Stimulated activated naive B cell treated with anti-CD40 and anti-IgM and Interleukin-4, amounts not matched to agents 10 μg/mL and 1 μg/mL and 100 μg/mL, for 72 hours (primary cell): ENCODE results near the gene OBSCN.

Experiments used
- ATAC-seq, 2 donors: fragments of 150-1000 bp; cut with Tn5 transposase; replicated peaks; 2 replicates each; pipeline ENCODE4 v1.10.0; 2021; ENCODE audit warnings: moderate library complexity in 1 of 2
- DNase-seq: peaks from one replicate; pipeline ENCODE4 v3.0.0; 2021
- H3K27ac Mint-ChIP-seq: one replicate; pipeline ENCODE4 v1.8.0; 2022; ENCODE audit warnings: mild to moderate bottlenecking, mixed read lengths
- H3K27me3 Mint-ChIP-seq, 2 donors: one replicate each; pipeline ENCODE4 v1.8.0; 2022; ENCODE audit warnings: mixed read lengths in 2 of 2
- H3K36me3 Mint-ChIP-seq, 2 donors: one replicate each; pipeline ENCODE4 v1.8.0; 2022; ENCODE audit warnings: mixed read lengths in 2 of 2, mild to moderate bottlenecking in 1 of 2
- H3K4me1 Mint-ChIP-seq, 2 donors: one replicate each; pipeline ENCODE4 v1.8.0; 2022; ENCODE audit warnings: mixed read lengths in 2 of 2, mild to moderate bottlenecking in 1 of 2
- H3K4me3 Mint-ChIP-seq, 2 donors: one replicate each; pipeline ENCODE4 v1.8.0; 2022; ENCODE audit warnings: mild to moderate bottlenecking in 2 of 2, mixed read lengths in 2 of 2, moderate library complexity in 1 of 2
- H3K9me3 Mint-ChIP-seq, 2 donors: one replicate each; pipeline ENCODE4 v1.8.0; 2022; ENCODE audit warnings: mixed read lengths in 2 of 2, mild to moderate bottlenecking in 1 of 2

Gene OBSCN

DNA sequence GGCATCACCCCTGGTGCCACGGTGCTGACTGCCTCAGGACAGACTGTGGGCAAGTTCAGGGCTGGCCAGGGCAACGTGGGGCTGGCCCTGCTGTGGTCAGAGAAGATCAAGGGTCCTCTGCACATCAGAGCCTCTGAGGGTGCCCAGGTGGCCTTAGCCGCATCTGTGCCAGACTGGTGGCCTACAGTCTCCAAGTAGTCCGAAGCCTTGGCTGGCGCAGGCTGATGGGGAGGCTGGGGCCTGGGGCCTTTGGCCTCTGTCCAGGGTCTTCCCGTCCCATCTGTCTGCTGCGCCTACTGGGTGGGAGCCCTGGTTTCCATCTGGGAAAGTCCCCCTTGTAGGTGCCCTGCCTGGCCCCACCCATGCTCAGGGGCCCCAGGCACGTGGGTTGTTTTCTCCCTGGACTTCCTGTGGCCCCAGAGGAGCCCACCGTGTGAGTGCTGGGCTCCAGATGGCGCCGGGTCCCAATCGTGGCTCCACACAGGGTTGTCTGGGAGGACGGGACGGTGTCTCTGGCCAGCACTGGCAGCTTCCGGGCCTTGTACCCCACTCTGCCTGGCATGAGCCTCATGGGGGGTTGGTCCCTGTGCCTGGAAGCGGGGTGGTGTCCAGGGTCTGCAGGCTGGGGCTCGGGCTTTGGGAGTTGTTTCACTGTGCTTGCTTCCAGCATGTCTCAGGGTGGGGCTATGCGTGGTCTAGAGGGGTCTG is 32.4 kb upstream of the OBSCN start:
- no peaks in the 10 kb centered on the region for H3K9me3 Mint-ChIP-seq
- no peaks in the 10 kb centered on the region for H3K27me3 Mint-ChIP-seq
- no peak overlapping the region for H3K27ac Mint-ChIP-seq
- H3K4me3 Mint-ChIP-seq: no peak overlapping the region
- peaks cover 18 to 44% of the 10 kb centered on the region in 2 donors for H3K4me1 Mint-ChIP-seq
- peaks cover 4 to 31% of the 10 kb centered on the region in 2 donors for H3K36me3 Mint-ChIP-seq
- ATAC-seq (no peak), DNase-seq (no peak)

DNA sequence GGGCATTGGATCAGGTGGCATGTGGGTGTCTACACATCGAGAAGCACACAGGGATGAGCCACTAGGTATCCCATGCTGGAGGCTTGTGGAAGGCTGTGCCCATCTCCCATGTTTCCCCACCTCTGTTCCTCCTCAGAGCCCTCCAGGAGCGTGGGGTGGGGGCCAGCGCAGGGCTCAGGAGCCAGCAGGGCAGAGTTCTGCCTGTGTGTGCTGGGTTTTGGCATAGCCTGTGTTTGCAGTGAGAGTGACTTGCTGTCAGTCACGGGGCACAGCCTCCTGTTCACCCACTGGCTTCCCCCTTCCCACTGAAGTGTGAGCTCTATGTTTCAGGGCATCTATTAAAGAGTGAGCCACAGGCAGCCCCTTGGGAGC is 31.8 kb upstream of the OBSCN start:
- H3K4me1 Mint-ChIP-seq: peaks cover 16 to 40% of the 10 kb centered on the region in 2 donors
- H3K36me3 Mint-ChIP-seq: peaks cover 4 to 29% of the 10 kb centered on the region in 2 donors
- no peaks in the 10 kb centered on the region for H3K9me3 Mint-ChIP-seq
- ATAC-seq (no peak), DNase-seq (no peak)
- H3K27ac Mint-ChIP-seq: no peak overlapping the region
- H3K27me3 Mint-ChIP-seq: no peaks in the 10 kb centered on the region
- H3K4me3 Mint-ChIP-seq: no peak overlapping the region

DNA sequence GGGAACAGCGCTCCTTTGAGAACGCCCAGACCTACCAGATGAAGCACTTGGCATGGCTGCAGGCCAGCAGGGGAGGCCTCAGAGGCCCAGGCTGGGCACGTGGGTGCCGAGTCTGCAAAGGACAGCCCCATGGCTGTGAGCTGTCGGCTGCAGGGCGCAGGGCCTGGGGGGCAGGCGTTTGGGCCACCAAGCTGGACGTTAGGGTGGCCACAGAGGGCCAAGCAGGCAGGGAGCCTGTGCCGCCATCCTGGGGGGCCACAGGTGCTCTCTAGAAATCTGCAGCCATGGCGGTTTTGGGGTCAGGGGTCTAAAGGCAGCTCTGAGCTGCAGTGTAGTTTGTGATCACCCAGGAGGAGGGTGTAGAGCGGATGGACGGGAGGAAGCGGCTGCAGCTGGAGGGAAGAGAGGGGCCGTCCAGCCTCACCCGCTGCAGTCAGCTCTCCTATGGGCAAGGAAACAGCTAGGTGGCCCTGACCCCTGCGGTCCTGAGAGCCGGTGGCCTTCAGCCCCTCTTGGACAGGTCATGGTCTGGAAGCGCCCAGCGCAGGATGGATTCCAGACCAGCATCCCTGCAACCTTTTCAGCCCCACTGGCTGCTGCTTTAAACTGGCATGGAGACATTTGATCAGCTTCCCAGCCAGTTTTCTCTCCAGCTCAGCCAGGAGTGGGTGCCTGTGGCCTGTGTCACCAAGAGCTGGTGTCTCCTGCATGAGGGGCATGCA is 31.2 kb upstream of the OBSCN start:
- Mint-ChIP-seq H3K27me3 (no peaks in the 10 kb centered on the region), H3K27ac (peak overlapping the region; percentile 14), H3K4me3 (no peak overlapping the region)

DNA sequence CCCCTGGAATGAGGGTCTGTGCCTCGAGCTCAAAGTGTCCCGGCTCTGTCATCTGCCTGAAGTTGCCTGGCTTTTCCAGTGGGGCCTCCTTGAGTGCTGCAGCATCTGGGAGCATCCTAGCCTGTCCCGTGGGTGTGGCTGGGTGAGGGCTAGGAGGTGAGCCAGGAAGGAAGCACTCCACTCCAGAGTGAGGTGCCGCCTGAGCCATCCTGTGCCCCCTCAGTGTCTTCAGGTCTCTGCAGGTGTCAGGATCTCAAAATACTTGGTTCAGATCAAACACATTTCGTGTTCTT is 30.7 kb upstream of the OBSCN start:
- Mint-ChIP-seq H3K4me3 (no peak overlapping the region), H3K27ac (no peak overlapping the region), H3K27me3 (no peaks in the 10 kb centered on the region), H3K4me1 (peaks cover 13 to 32% of the 10 kb centered on the region in 2 donors), H3K36me3 (peaks cover 7 to 26% of the 10 kb centered on the region in 2 donors), H3K9me3 (no peaks in the 10 kb centered on the region)
- ATAC-seq: no peak
- DNase-seq: no peak

More for the DNA sequence above, 31.2 kb upstream of the OBSCN start:
- ATAC-seq (no peak), DNase-seq (no peak)
- Mint-ChIP-seq H3K4me1 (peaks cover 15 to 37% of the 10 kb centered on the region in 2 donors), H3K36me3 (peaks cover 4 to 27% of the 10 kb centered on the region in 2 donors), H3K9me3 (no peaks in the 10 kb centered on the region)

DNA sequence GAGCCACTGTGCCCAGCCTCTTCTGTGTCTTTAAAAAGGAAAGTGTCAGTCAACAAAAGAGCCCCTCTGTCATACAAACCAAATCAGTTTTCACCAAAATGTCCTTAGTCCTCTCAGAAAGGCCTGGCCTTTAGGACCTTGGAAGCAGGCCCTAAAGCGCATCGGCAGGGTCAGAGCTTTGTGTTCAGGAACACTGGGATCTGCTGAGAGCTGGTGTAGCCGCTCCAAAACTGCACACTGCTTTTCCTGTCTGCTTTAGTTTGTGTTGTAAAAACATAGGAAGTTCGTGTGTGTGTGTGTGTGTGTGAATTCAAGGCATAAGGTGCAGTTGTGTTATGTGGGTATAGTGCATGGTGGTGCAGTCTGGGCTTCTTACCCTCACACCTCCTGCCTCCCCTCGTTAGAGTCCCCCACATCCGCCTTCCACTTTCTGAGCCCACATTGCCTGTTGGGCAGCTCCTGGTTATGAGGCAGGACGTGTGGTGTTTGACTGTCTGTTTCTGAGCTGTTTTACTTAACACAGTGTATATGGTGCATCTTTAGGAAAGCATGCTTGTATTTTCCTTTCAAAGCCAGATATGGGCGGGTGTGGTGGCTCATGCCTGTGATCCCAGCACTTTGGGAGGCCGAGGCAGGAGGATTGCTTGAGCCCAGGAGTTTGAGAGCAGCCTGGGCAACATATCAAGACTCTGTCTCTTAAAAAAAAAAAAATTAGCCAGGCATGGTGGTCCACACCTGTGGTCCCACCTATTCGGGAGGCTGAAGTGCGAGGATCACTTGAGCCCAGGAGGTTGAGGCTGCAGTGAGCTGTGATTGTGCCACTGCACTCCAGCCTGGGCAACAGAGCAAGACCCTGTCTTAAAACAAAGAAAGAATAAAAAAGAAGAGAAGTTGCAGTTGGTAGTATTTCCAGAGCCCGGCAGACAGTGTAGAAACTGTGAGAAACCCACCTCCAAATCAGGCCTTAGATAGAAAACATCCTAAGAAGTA is 29.8 kb upstream of the OBSCN start:
- no peak for ATAC-seq
- no peak for DNase-seq
- H3K9me3 Mint-ChIP-seq: no peaks in the 10 kb centered on the region
- H3K27me3 Mint-ChIP-seq: no peaks in the 10 kb centered on the region
- peak overlapping the region; percentile 3 for H3K27ac Mint-ChIP-seq
- no peak overlapping the region for H3K4me3 Mint-ChIP-seq
- H3K4me1 Mint-ChIP-seq: peaks cover 8 to 23% of the 10 kb centered on the region in 2 donors
- H3K36me3 Mint-ChIP-seq: peaks cover 7 to 18% of the 10 kb centered on the region in 2 donors

DNA sequence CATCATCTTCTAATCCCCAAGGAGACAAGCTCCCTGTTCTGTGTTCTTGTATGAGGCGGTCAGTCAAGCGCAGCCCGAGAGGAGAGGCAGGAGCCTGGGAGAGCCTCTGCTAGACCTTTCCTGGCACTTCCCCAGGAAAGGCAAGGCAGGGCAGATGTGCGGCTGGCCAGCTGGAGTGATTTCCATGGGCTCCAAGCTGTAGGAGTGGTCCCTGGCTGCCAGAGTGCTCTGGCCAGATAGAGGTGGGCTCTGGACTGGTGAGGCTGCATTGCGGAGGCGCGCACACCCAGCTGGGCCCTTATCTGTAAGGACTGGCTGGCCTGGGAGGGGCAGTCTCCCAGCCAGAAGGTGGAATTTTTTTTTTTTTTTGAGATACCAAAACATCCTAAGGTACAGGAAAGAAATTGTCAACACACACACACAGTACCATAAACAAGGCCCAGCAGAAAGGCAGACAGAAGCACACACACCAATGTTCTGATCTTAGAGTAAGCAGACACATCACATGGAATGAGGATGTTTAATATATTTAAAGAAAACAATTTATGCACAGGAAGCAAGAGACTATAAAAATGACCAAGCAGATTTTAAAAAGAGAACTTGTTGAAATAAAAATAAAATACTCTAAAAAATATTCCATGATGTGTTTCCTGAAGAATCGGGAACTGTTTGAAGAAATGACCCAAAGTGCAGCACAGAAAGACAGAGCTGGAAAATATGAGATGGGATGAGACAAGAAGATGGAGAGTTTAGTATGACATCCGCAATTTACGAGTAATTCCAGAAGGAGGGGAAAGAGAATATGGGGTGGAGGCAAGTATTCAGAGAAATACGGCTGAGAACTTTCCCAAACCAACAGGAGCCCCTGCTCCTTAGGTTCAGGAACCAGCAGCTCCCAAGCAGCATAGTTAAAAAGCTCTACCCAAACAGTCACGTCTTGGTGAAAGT is 28.8 kb upstream of the OBSCN start:
- H3K4me1 Mint-ChIP-seq: peaks cover 8 to 23% of the 10 kb centered on the region in 2 donors
- ATAC-seq (no peak), DNase-seq (no peak)
- H3K27ac Mint-ChIP-seq: peak overlapping the region; percentile 82
- no peaks in the 10 kb centered on the region for H3K27me3 Mint-ChIP-seq
- H3K36me3 Mint-ChIP-seq: peaks cover 7 to 18% of the 10 kb centered on the region in 2 donors
- no peak overlapping the region for H3K4me3 Mint-ChIP-seq
- no peaks in the 10 kb centered on the region for H3K9me3 Mint-ChIP-seq

DNA sequence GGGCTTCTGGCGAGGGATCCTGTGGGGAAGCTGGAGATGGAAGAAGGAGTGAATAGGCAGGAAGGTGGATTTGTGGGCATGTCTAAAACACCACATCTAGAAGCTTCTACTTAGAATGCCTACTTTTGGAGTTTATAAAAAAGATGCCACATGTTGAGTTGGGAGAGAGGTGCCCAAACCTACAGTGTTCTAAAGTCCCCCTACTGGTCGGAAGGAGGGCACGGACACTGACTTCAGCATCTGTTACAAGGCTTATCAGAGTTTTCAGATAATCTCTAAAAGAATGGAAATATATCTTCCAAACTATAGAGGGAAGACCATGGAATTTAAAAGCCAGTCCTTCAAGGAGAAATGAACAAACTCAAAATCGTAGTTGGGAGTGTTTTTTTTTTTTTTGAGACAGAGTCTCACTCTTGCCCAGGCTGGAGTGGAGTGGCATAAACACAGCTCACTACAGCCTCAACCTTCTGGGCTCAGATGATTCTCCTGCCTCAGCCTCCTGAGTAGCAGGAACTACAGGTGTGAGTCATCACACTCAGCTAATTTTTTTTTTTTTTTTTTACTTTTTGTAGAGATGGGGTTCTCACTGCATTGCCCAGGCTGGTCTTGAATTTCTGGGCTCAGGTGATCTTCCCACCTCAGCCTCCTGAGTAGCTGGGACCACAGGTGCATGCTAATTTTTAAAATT is 27.4 kb upstream of the OBSCN start:
- H3K4me3 Mint-ChIP-seq: no peak overlapping the region
- H3K27ac Mint-ChIP-seq: no peak overlapping the region
- H3K36me3 Mint-ChIP-seq: peaks cover 7 to 22% of the 10 kb centered on the region in 2 donors
- peaks cover 8 to 23% of the 10 kb centered on the region in 2 donors for H3K4me1 Mint-ChIP-seq
- H3K9me3 Mint-ChIP-seq: no peaks in the 10 kb centered on the region
- no peak for DNase-seq
- no peaks in the 10 kb centered on the region for H3K27me3 Mint-ChIP-seq
- no peak for ATAC-seq

DNA sequence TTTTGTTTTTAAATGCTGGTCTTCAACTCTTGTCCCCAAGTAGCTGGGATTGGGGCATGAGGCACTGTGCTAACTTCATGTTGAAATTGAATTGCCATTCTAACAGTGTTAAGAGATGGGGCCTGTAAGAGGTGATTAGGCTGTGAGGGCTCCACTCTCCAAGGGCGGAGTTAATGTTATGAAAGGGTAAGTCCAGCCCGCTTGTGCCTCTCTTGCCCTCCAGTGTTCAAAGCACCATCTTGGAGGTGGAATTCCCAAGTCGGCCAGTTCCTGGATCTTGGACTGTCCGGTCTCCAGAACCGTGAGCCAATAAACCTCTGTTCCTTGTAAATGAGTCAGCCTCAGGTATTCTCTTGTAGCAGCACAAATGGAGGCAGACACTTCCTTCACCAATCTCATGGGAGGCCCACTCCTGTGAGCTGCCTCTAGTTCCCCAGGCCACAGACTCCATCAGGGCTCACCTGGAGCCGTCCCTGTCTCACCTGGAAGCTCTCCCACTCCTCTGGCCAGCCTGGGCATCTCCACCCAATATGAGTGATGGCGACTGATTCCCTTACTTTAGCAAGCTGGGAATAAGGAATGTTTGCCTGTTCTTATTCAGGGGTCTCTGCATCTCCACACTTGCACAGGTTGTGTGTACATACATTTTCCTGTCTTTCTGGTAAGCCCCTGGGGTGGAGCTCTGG is 26.7 kb upstream of the OBSCN start:
- H3K27me3 Mint-ChIP-seq: no peaks in the 10 kb centered on the region
- no peak for ATAC-seq
- H3K36me3 Mint-ChIP-seq: peaks cover 7 to 22% of the 10 kb centered on the region in 2 donors
- H3K27ac Mint-ChIP-seq: no peak overlapping the region
- H3K4me1 Mint-ChIP-seq: peaks cover 8 to 23% of the 10 kb centered on the region in 2 donors
- DNase-seq: no peak
- no peaks in the 10 kb centered on the region for H3K9me3 Mint-ChIP-seq
- no peak overlapping the region for H3K4me3 Mint-ChIP-seq

DNA sequence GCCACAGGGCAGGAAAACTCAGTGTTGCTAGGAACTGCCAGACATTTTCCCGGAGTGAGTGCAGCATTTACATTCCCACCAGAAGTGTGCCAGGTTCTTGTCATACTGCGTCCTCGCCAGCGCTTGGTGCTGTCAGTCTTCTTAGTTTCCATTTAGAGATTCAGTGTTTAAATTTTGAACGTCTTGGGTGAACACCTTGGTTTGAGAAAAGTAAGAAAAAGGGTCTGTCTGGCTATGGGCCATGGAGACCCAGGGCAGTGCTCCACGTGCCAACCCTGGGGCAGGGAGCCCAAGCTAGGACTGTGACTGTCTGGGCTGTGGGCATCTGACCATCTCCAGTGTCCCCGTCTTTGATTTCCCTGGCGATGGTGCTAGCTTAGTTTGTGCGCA is 26.2 kb upstream of the OBSCN start:
- Mint-ChIP-seq H3K4me1 (peaks cover 8 to 23% of the 10 kb centered on the region in 2 donors), H3K27me3 (no peaks in the 10 kb centered on the region), H3K36me3 (peaks cover 7 to 22% of the 10 kb centered on the region in 2 donors), H3K9me3 (no peaks in the 10 kb centered on the region), H3K4me3 (no peak overlapping the region), H3K27ac (no peak overlapping the region)
- DNase-seq (no peak), ATAC-seq (no peak)

DNA sequence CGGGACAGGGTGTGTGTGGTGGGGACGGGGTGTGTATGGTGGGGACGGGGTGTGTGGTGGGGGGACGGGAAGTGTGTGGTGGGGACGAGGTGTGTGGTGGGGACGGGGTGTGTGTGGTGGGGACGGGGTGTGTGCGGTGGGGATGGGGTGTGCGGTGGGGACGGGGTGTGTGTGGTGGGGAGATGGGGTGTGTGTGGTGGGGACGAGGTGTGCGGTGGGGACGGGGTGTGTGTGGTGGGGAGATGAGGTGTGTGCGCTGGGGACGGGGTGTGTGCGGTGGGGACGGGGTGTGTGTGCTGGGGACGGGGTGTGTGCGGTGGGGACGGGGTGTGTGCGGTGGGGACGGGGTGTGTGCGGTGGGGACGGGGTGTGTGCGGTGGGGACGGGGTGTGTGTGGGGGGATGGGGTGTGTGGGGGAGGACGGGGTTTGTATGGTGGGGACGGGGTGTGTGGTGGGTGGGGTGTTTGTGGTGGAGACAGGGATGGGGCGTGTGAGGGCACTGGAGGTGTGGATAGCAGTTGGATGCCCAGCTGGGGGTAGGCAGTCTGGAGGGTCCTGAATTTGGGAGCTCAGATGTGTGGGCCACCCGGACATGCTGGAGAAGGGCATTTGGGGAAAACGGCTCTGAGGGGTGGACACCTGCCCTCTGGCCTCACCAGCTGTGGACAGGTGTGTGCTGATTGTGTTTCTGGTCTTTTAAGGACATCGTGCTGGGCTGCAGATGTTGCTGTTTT is 25.4 kb upstream of the OBSCN start:
- DNase-seq (no peak), ATAC-seq (no peak)
- no peaks in the 10 kb centered on the region for H3K27me3 Mint-ChIP-seq
- peaks cover 8 to 22% of the 10 kb centered on the region in 2 donors for H3K4me1 Mint-ChIP-seq
- peaks cover 7 to 22% of the 10 kb centered on the region in 2 donors for H3K36me3 Mint-ChIP-seq
- H3K4me3 Mint-ChIP-seq: no peak overlapping the region
- no peak overlapping the region for H3K27ac Mint-ChIP-seq
- H3K9me3 Mint-ChIP-seq: no peaks in the 10 kb centered on the region

DNA sequence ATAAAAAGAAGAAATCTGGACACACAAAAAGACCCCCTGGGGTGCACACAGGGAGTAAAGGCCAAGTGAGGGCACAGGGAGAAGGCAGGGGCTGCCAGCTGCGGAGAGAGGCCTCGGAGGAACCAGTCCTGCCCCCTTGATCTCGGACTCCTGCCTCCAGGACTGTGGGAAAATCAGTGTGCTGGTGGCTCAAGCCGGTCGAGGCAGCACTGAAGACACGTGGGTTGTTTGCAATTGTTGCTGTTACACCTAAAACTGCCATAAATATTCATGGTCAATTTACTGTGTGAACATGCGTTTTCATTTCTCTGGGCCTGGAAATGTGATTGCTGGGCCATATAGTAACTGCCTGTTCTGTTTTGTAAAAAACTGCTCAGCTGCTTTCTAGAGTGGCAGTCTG is 23.7 kb upstream of the OBSCN start:
- H3K9me3 Mint-ChIP-seq: peaks cover 0 to 6% of the 10 kb centered on the region in 2 donors
- H3K4me3 Mint-ChIP-seq: no peak overlapping the region
- DNase-seq: no peak
- H3K27ac Mint-ChIP-seq: peak overlapping the region; percentile 59
- no peaks in the 10 kb centered on the region for H3K27me3 Mint-ChIP-seq
- ATAC-seq: no peak
- peaks cover 0 to 5% of the 10 kb centered on the region in 2 donors for H3K4me1 Mint-ChIP-seq
- H3K36me3 Mint-ChIP-seq: peaks cover 9 to 22% of the 10 kb centered on the region in 2 donors

DNA sequence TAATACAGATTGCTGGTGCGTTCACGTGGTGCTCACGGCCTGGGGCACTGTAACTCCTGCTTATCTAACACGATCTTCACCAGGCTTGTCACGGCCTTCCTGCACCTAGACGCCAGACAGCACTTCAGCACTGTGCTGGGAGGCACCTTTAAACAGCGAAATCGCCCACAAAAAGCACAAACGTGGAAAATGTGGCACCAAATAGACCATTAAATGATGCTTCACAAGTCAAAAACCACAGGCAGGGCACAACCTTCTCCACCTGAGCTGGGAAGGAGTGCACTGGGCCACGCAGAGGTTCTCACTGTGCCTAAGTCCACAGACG is 22.2 kb upstream of the OBSCN start:
- peaks cover 11 to 24% of the 10 kb centered on the region in 2 donors for H3K36me3 Mint-ChIP-seq
- DNase-seq (no peak), ATAC-seq (no peak)
- peaks cover 0 to 6% of the 10 kb centered on the region in 2 donors for H3K9me3 Mint-ChIP-seq
- no peaks in the 10 kb centered on the region for H3K27me3 Mint-ChIP-seq
- H3K4me3 Mint-ChIP-seq: no peak overlapping the region
- H3K27ac Mint-ChIP-seq: no peak overlapping the region
- no peaks in the 10 kb centered on the region for H3K4me1 Mint-ChIP-seq
